HepG2 (cell line): ENCODE measurements around the gene TTBK1. TPM values are rescaled to one million over a fixed set of nuclear protein-coding genes. Genes with fewer than 3 reads are reported as not detected.

Experiments
- FOXO1 ChIP-seq: sonication (generic); formaldehyde crosslinking; IDR thresholded peaks from 2 replicates; pipeline ENCODE4 v1.4.0; 2020; ENCODE audit warnings: missing genetic modification reagents
- GATA4 ChIP-seq: sonication (generic); IDR thresholded peaks from 2 replicates; pipeline ENCODE4 v1.6.1; 2016; ENCODE audit warnings: antibody characterized with exemption, low read depth, borderline replicate concordance
- HMG20B ChIP-seq: conservative IDR thresholded peaks from 2 replicates; pipeline ENCODE4 v1.6.1; 2016; ENCODE audit warnings: missing genetic modification reagents, missing compliant biosample characterization
- HOXA9 ChIP-seq: sonication (generic); formaldehyde crosslinking; IDR thresholded peaks from 2 replicates; pipeline ENCODE4 v1.8.1; 2022; ENCODE audit warnings: missing genetic modification reagents, mild to moderate bottlenecking, moderate library complexity, borderline replicate concordance
- KAT7 ChIP-seq: IDR thresholded peaks from 2 replicates; pipeline ENCODE4 v1.6.1; 2018; ENCODE audit warnings: borderline replicate concordance, missing compliant biosample characterization
- KDM1A ChIP-seq: IDR thresholded peaks from 2 replicates; pipeline ENCODE4 v1.6.1; 2016; ENCODE audit warnings: missing compliant biosample characterization
- NFIB ChIP-seq: sonication (generic); formaldehyde crosslinking; IDR thresholded peaks from 2 replicates; pipeline ENCODE4 v1.9.0; 2021; ENCODE audit warnings: missing genetic modification reagents, mild to moderate bottlenecking, borderline replicate concordance
- PPARG ChIP-seq: conservative IDR thresholded peaks from 2 replicates; pipeline ENCODE4 v1.6.1; 2016; ENCODE audit warnings: missing biosample characterization, missing genetic modification reagents
- RBM22 ChIP-seq: fragments of 200-400 bp; formaldehyde crosslinking; optimal IDR thresholded peaks from 2 replicates; pipeline ENCODE3; 2017; ENCODE audit warnings: mild to moderate bottlenecking, low read length, moderate library complexity
- SIX4 ChIP-seq: sonication (generic); formaldehyde crosslinking; IDR thresholded peaks from 2 replicates; pipeline ENCODE4 v1.4.0; 2020; ENCODE audit warnings: missing genetic modification reagents
- SP2 ChIP-seq: sonication (generic); formaldehyde crosslinking; IDR thresholded peaks from 2 replicates; pipeline ENCODE4 v1.5.1; 2020; ENCODE audit warnings: mild to moderate bottlenecking, missing genetic modification reagents
- ZNF256 ChIP-seq: sonication (generic); formaldehyde crosslinking; conservative IDR thresholded peaks from 2 replicates; pipeline ENCODE4 v1.4.0; 2020; ENCODE audit warnings: missing genetic modification reagents
- ZNF333 ChIP-seq: sonication (generic); formaldehyde crosslinking; IDR thresholded peaks from 2 replicates; pipeline ENCODE4 v1.4.0; 2020; ENCODE audit warnings: mild to moderate bottlenecking, missing genetic modification reagents, borderline replicate concordance
- ZNF777 ChIP-seq: sonication (generic); formaldehyde crosslinking; IDR thresholded peaks from 2 replicates; pipeline ENCODE4 v1.4.0; 2020; ENCODE audit warnings: missing genetic modification reagents
- ZNF780A ChIP-seq: sonication (generic); formaldehyde crosslinking; IDR thresholded peaks from 2 replicates; pipeline ENCODE4 v1.8.0; 2022; ENCODE audit warnings: mild to moderate bottlenecking, missing genetic modification reagents, moderate library complexity
- ZNF879 ChIP-seq: sonication (generic); formaldehyde crosslinking; IDR thresholded peaks from 2 replicates; pipeline ENCODE4 v1.8.1; 2023; ENCODE audit warnings: missing genetic modification reagents
- polyA plus RNA-seq, 8 experiments: library from polyadenylated mRNA; depleted of rRNA in 3 of 8; stranded (reverse) in 7 of 8; unstranded in 1 of 8; fragments of >200 nt; fragmentation: Illumina TruSeq in 4 of 8; extraction: Trizol in 4 of 8; gene quantifications; 2 replicates each; pipeline versions ENCODE4 v1.2.1 to v1.2.3, GENCODE V29; 2011 to 2016; ENCODE audit warnings: low read depth in 4 of 8, missing spikeins in 1 of 8, mixed read lengths in 1 of 8; ENCODE audit not compliant: insufficient read depth in 1 of 8
- total RNA-seq, 5 experiments: library from RNA; depleted of rRNA; stranded (reverse); fragments of >200 nt; fragmentation: Illumina TruSeq; extraction: Trizol; gene quantifications; 2 replicates each; pipeline ENCODE4 v1.2.3, GENCODE V29; 2016; ENCODE audit warnings: low read depth in 1 of 5
- TF ChIP-seq, protein P1 (sequence below): sonication (generic); formaldehyde crosslinking; IDR thresholded peaks from 2 replicates; pipeline ENCODE4 v1.5.0; 2020; ENCODE audit warnings: missing genetic modification reagents, mild to moderate bottlenecking, borderline replicate concordance
- TF ChIP-seq, protein P2 (sequence below): sonication (generic); formaldehyde crosslinking; IDR thresholded peaks from 2 replicates; pipeline ENCODE4 v1.8.0; 2023; ENCODE audit warnings: mild to moderate bottlenecking, missing genetic modification reagents
- TF ChIP-seq, protein P3 (sequence below): sonication (generic); formaldehyde crosslinking; IDR thresholded peaks from 2 replicates; pipeline ENCODE4 v1.5.1; 2020; ENCODE audit warnings: mild to moderate bottlenecking, missing genetic modification reagents, moderate library complexity
- TF ChIP-seq, protein P4 (sequence below): sonication (generic); formaldehyde crosslinking; IDR thresholded peaks from 2 replicates; pipeline ENCODE4 v1.4.0; 2020; ENCODE audit warnings: mild to moderate bottlenecking, missing genetic modification reagents, borderline replicate concordance
- TF ChIP-seq, protein P5 (sequence below): sonication (generic); formaldehyde crosslinking; IDR thresholded peaks from 2 replicates; pipeline ENCODE4 v1.4.0; 2020; ENCODE audit warnings: missing genetic modification reagents

TTBK1 gene
- total and polyA plus RNA-seq, 2 of the 13 experiments (the other 11 are each of a cell fraction or from before 2014, with no cell fraction given): 0.24 to 0.33 TPM

DNA sequence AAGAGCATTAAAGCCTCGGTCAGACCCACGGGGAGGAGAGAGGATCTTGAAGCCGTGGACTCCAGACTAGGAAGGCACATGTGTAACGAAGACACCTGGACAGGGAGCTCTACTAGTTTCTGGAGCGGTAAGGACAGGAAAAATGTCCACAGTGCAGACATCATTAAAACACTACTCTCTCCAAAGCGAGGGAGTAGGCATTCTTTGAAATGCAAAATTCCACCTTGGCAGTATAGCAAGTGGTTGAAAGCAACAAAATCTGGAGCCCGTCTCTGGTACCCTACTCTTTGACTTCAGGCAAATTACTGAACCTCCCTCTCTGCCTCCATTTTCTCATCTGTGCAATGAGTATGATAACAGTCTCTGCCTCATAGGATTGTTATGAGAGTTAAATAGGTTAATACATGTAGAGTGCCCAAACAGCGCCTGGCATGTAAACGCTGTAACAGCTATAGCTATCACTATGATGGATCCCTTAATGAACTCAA lies 65.8 kb downstream of the TTBK1 start (continued):
- 0 out of 2 replicates have a peak, but pooled peaks have one; percentile 8 for TF ChIP-seq ZNF333 (CRISPR knock-in tag)
- TF ChIP-seq GATA4: no peak
- TF ChIP-seq FOXO1 (CRISPR knock-in tag): no peak
- TF ChIP-seq ZNF777 (CRISPR knock-in tag): 0 out of 2 replicates have a peak, but pooled peaks have one; percentile 10
- no peak for TF ChIP-seq ZNF780A
- TF ChIP-seq ZNF256 (CRISPR knock-in tag): no peak
- 0 out of 2 replicates have a peak, but pooled peaks have one; percentile 12 for TF ChIP-seq KAT7 (CRISPR knock-in tag)
- no peak for TF ChIP-seq KDM1A (CRISPR knock-in tag)
- no peak for TF ChIP-seq RBM22
- no peak for TF ChIP-seq HMG20B
- TF ChIP-seq, protein P1, sequence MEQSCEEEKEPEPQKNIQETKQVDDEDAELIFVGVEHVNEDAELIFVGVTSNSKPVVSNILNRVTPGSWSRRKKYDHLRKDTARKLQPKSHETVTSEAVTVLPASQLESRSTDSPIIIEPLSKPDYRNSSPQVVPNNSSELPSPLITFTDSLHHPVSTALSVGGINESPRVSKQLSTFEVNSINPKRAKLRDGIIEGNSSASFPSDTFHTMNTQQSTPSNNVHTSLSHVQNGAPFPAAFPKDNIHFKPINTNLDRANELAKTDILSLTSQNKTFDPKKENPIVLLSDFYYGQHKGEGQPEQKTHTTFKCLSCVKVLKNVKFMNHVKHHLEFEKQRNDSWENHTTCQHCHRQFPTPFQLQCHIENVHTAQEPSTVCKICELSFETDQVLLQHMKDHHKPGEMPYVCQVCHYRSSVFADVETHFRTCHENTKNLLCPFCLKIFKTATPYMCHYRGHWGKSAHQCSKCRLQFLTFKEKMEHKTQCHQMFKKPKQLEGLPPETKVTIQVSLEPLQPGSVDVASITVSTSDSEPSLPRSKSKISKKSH: no peak
- TF ChIP-seq, protein P2, sequence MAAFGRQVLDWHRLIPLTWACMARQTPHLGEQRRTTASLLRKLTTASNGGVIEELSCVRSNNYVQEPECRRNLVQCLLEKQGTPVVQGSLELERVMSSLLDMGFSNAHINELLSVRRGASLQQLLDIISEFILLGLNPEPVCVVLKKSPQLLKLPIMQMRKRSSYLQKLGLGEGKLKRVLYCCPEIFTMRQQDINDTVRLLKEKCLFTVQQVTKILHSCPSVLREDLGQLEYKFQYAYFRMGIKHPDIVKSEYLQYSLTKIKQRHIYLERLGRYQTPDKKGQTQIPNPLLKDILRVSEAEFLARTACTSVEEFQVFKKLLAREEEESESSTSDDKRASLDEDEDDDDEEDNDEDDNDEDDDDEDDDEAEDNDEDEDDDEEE (CRISPR knock-in tag): peak; percentile 33
- TF ChIP-seq NFIB (CRISPR knock-in tag): no peak
- TF ChIP-seq PPARG (CRISPR knock-in tag): no peak
- TF ChIP-seq, protein P3, sequence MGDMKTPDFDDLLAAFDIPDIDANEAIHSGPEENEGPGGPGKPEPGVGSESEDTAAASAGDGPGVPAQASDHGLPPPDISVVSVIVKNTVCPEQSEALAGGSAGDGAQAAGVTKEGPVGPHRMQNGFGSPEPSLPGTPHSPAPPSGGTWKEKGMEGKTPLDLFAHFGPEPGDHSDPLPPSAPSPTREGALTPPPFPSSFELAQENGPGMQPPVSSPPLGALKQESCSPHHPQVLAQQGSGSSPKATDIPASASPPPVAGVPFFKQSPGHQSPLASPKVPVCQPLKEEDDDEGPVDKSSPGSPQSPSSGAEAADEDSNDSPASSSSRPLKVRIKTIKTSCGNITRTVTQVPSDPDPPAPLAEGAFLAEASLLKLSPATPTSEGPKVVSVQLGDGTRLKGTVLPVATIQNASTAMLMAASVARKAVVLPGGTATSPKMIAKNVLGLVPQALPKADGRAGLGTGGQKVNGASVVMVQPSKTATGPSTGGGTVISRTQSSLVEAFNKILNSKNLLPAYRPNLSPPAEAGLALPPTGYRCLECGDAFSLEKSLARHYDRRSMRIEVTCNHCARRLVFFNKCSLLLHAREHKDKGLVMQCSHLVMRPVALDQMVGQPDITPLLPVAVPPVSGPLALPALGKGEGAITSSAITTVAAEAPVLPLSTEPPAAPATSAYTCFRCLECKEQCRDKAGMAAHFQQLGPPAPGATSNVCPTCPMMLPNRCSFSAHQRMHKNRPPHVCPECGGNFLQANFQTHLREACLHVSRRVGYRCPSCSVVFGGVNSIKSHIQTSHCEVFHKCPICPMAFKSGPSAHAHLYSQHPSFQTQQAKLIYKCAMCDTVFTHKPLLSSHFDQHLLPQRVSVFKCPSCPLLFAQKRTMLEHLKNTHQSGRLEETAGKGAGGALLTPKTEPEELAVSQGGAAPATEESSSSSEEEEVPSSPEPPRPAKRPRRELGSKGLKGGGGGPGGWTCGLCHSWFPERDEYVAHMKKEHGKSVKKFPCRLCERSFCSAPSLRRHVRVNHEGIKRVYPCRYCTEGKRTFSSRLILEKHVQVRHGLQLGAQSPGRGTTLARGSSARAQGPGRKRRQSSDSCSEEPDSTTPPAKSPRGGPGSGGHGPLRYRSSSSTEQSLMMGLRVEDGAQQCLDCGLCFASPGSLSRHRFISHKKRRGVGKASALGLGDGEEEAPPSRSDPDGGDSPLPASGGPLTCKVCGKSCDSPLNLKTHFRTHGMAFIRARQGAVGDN (CRISPR knock-in tag): no peak; the same call in 1 of the 2 replicates
- TF ChIP-seq, protein P4, sequence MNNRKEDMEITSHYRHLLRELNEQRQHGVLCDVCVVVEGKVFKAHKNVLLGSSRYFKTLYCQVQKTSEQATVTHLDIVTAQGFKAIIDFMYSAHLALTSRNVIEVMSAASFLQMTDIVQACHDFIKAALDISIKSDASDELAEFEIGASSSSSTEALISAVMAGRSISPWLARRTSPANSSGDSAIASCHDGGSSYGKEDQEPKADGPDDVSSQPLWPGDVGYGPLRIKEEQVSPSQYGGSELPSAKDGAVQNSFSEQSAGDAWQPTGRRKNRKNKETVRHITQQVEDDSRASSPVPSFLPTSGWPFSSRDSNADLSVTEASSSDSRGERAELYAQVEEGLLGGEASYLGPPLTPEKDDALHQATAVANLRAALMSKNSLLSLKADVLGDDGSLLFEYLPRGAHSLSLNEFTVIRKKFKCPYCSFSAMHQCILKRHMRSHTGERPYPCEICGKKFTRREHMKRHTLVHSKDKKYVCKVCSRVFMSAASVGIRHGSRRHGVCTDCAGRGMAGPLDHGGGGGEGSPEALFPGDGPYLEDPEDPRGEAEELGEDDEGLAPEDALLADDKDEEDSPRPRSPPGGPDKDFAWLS: no peak
- TF ChIP-seq HOXA9 (CRISPR knock-in tag): no peak
- no peak for TF ChIP-seq SIX4 (CRISPR knock-in tag)
- TF ChIP-seq ZNF879 (CRISPR knock-in tag): no peak
- no peak for TF ChIP-seq SP2
- TF ChIP-seq, protein P5, sequence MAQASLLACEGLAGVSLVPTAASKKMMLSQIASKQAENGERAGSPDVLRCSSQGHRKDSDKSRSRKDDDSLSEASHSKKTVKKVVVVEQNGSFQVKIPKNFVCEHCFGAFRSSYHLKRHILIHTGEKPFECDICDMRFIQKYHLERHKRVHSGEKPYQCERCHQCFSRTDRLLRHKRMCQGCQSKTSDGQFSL: no peak
